Left forelimb (tissue), 1 donor: Measurements from ENCODE around the gene FAM200C.
A peak's percentile ranks its signal among the peaks of the same experiment; 100 is the strongest.

ENCODE experiments used
- DNase-seq: peaks from one replicate; pipeline ENCODE4 v3.0.0-alpha.2; 2018; ENCODE audit warnings: low spot score

The FAM200C gene

DNA sequence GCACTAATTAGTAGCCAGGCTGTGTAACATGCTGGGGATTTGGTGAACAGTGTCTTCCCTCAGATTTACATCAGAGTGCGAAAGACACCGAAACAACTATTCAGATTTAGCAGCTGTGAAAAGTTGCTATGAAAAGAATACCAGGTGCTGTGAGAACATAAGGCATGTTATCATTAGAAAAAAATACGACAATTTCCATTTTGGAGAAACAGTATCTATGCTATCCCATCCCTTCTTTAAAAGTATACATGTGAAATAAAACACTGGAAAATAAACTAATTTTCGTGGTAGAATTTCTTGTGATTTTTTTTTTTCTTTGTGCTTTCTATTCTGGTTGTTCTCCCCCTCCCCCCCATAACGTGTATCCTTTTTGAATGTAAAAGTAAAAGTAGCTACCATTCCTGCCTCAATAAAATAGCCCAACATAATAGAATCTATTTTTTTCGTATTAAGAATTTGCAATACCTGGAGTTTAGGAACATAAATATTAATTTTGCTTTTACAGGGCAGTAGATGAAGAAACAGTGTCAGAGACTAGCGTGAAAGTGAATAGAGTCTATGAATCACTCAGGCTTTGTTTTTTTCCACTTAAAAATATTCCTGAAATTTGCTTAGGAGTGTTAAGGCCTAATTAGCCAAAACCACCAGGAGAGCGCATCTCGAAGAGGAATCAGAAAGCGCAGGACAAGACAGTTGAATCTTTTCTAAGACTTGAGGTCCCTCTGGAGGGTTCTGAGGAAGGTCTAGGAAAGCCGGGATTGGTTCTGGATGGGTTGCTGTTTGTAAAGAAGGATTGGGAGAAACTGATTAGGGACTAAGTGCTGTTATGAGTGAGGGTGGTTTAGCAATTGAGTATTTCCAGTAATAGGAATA, 19.8 kb upstream of the FAM200C start:
- no peak for DNase-seq

DNA sequence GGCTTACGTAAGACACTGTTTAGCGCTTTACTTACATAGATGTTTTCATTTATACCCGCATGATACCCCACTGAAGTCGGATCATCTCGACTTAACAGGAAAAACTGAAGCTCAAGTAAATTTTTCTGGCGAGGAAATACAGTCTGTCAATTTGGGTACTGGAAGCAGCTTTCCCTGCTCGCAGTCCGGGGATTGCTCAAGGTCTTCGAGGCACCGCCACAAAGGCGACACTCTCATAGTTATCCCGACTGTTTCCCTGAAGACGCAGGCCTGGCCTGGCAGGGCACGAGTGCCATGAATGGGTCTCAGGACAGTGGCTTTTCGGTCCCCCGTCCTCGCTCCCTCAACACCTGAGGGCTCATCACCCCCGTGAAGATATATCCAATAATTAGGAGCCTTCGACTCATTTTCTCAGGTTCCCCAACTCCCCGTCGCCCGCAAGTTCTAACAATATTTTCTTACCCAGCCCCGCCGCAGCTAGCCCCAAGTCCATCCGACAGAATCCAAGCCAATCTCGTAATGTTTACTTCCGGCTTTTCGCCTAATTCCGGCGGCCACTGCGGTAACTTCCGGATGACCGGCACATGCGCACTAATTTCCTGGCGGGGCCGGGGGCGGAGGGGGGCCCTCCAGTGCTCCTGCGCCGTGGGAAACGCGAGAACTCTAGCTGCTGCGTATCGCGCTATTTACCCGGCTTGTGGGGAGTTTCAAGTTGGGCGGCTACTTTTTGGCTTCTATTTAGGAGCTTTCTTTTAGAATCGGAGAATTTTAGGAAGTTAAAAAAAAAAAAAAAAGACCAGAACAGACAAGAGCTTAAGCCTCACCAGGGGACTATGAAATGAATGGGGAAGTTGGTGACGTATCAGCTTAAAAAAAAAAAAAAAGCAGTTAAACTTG, 19.0 kb upstream of the FAM200C start, which contains the start of gene SLU7:
TSS of gene SLU7 (minus strand) at position 521 of the 897 bp plus-strand sequence. CDS start 3,787 bp downstream, outside the sequence.
- peak; percentile 98 for DNase-seq

DNA sequence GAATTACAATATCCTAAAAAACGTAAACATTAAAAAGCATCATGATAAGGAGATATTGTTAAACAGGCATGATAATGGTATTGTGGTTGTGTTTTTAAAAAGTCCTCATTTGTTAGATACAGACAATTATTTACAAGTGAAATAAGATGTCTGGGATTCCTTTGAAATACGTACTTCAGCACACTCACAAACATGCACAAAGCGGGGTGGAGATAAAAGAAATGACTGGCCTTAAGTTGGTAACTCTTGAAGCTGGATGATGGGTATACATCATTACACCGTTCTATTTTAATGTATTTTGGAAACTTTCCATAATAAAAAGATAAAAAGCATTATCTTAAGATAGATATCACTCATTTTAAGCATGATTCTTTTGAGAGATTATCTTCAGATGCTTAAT, 1.0 kb downstream of the FAM200C start:
- no peak for DNase-seq

DNA sequence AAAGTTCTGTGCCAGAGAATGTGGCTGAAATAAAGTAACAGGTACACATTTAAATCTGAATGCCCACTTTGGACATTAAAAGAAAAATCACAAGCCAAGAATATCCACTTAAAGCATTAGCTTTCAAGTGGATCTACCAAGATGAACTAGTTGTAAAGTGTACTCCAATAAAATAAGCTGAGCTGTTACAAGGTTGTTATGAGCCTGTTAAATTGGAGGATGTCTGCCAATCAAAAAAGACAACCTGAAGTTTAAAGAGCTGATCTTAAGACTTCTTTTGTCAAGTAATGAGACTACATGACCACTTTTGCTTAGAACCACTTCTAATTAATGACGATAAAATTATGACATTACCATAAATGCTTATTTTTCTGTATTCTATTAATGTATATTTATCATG, 2.4 kb downstream of the FAM200C start:
- DNase-seq = no peak

DNA sequence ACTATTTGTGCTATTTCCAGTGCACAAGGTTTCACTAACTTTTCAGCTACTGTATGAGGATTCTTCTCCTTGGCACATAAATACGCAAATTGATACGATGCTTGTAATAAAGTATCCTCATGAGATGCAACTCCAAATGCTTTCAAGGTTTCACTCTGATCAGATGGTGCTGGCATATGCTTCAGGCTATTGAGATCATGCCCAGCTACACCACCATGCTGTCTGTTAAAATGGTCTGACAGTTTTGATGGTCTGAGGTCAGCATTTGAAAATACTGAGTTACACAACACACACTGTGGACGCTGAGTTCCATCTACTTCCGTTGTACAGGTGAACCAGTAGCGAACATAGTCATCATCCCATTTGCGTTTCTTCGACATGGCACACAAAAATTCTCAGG, 4.7 kb downstream of the FAM200C start:
- DNase-seq = no peak

DNA sequence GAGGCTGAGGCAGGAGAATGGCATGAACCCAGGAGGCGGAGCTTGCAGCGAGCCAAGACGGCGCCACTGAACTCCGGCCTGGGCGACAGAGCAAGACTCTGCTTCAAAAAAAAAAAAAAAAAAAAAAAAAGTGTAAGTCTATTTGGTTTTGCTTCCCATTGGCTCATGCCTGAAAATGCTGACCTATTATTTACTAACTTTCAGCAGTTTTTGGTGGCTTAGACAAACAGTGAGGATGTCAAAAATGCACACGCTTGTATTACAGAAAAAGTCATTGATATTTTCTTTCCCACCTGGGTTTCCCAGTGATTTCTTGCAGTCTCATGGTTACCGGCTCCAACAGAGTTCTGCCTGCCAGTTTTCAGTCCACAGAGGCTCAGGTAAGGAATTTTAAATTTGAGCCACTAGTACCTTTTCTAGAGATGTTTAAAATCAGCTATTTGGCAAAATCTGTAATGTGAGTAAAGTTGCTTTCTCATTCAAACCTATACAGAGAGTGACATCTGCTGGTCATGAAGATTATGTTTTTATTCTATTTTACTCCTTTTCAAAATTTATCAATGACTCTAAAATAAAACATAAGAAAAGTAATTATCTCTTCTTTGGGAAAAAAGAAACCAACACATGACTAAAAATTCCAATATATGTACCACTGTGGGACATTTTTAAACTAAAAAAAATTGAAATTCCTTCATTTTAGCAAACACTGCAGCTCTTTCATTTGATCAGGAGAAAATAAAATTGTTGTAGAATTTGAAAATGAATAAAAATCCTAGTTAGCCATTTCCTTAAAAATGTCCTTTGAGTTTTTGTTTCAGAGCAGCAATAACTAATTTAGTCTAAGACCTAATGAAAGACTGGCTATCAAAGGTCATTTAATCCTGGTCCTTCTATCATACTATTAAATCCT, 8.8 kb downstream of the FAM200C start:
- DNase-seq = no peak

DNA sequence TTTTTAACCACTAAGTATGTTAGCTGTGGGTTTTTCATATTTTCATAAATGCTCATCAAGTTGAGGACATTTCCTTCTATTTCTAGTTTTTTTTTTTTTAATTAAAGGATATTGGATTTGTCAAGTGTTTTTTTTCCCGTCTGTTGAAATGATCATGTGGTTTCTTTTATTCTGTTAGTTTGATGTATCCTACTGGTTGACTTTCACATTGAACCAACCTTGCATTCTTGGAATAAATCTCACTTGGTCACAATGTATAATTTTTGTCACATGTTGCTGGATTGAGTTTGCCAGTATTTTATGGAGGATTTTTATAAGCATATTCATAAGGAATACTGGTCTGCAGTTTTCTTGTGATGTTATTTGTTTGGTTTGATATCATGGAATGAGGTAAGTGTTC, 12.4 kb downstream of the FAM200C start:
- DNase-seq = no peak

DNA sequence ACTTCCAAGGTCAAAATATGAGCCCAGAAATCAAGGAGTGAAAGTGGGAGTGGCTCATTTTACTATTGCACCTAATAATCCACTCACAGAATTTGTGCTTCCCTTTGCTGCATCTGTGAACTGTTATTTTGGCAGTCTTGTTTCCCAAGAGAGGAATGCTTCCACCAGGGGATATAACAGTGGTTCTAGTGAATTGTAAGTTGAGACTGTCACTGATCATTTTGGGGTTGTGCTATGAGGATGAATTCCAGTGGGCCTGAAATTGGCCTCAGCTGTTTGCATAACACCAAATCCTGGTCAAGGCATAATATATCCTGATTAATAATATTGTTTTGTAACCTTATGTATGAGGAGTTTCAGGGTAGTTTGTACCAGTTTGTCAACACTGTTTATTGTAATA, 14.4 kb downstream of the FAM200C start:
- DNase-seq = no peak

DNA sequence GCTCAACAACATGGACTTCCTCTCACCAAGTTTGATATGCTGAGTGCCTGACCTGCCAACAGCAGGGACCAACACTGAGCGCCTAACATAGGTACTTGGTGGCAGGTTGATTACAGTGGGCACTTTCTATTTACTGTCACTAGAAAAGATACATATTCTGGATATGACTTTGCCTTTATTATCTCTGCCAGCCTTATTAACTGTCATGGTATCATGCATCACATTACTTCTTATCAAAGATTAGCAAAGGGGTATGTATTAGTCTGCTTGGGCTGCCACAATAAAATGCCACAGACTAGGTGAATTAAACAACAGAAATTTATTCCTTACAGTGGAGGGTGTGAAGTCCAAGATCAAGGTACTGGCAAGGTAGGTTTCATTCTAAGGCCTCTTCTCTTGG, 15.2 kb downstream of the FAM200C start:
- DNase-seq = no peak

DNA sequence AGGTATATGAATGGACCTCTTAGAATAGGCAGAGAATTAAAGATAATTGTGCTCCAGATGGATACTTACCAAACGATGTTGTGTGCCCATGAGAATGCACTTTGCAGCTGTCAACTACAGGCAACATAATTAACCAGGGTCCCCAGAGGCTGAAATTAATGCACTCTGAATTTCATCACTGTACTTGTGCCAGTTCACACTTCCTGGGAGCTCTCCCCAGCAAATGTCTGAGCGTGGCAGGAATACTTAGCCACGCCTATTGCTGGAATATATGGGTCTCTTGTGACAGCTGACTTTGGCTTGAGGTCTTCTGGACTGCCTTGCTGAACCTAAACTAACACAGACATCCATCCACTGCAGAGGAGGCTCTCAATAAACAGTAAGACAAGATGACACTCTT, 17.5 kb downstream of the FAM200C start:
- DNase-seq = no peak

DNA sequence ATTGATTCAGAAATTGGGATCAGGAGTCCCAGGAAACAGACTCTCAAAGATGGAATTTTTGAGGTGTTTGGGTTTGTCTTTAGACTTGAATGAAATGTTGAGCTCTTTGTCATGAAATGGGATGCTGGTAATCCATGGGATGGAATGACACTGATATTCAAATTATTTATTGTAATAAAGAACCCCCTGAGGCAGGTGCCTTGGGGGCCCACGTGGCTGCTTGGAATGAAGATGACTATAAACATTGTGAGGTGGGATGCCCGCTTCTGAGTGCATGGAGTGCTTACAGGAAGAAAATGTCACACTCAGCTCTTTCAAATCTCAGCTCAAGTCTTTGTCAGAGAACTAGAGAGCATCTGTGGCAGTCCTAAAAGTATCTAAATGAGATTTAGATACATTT, 19.8 kb downstream of the FAM200C start:
- no peak for DNase-seq

DNA sequence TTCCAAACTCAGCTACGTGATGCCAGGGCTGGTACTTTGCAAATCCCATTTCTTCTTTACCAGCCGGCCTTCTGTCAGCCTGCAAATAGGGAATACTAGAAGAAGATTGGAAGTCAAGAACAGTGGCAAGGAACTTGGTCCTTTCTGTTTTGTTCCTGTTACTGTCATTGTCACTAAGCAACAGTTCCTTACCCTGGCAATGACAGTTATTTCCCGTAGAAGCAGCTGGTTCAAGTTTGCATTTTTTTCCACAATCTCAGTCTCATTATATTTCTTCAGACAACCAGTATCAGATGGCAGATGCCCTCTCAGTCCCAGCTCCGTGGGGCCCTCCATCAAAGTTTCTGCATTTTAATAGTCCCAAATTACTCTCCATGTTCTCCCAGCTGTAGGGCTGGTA, 20.3 kb downstream of the FAM200C start:
- DNase-seq = no peak

DNA sequence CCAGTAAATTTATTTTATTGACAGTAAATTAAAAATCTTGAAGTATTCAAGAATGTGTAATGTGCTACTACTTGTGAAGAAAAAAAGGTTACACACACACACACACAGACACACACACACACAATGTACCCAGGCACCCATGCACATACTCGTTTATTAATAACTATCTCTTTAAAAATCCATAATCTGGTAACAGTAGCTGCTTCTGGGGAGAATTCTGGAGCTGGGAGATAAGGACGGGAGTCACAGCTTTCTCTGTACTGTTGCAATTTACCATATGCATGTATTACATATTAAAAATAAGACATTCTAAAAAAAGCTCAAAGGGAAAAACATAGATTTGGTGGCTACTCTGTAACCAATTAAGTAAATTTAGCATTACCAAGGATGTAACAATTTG, 21.5 kb downstream of the FAM200C start:
- DNase-seq = no peak

DNA sequence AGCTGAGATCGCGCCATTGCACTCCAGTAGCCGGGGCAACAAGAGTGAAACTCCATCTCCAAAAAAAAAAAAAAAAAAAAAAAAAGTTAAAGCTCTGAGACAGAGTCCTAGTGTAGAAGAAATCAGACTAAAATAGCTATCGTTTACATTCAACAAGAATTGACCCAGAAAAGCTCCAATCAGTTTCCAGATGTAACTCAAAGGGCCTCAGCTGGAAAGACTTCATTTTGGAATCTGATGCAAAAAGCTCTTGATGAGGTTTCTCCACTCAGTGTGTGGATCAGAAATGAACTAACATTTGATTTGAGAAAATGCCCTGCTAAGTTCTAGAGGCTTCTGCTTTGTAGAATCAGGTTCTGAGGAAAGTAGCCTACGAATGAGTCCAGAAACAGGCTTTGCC, 22.2 kb downstream of the FAM200C start:
- DNase-seq = no peak

DNA sequence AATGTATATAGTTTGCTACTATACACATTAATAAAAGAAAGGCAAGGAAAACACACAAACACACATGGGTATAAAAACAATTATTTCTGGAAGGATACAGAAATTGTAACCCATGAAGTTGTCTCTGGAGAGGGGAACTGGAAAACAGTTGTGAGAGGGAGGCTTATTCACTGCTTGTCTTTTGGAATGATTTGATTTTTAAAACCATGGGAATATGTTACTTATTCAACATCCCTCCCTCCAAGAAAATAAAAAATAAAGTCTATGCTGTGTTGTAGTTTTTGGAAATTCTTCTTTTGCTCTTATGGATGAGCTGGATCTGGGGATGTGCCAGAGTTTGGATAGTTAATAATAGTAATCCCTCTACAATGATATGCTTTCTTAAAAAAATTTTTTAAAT, 23.4 kb downstream of the FAM200C start:
- no peak for DNase-seq

DNA sequence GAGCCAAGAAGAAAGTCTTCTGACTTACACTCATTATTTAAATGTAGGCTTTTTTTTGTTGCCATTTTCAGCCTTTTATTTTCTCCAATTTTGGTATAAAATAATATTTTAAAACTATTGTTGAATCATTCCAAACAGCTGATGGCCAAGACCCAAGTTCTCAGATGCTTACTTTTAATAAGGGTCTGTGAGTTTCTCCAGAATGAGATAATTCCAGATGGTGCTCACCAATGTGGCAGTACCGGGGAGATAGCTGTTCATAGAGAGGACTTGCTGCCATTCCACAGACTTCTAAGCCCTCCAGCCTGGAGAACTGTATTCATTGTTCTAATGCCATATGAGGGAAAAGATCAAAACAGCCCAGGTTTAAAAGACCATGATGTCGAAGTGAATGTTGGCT, 24.2 kb downstream of the FAM200C start:
- no peak for DNase-seq

DNA sequence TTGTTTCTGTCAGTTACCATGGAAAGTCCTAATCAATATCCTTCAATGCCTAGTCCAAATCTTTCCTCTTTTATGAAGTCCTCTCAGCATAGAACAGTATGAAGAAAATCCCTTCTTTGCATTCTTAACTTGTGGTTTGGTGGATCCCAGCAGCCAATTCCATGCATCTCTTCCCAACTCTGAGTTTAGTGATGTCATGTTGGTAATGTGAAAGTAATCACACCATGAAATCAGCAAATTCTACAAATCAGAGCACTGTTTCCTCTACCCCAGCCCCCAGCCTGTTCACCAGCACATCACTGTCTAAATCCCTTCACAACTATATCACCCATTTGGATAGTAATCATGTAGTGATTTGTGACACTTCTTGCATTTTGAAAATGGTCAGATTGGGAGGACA, 24.7 kb downstream of the FAM200C start:
- no peak for DNase-seq

DNA sequence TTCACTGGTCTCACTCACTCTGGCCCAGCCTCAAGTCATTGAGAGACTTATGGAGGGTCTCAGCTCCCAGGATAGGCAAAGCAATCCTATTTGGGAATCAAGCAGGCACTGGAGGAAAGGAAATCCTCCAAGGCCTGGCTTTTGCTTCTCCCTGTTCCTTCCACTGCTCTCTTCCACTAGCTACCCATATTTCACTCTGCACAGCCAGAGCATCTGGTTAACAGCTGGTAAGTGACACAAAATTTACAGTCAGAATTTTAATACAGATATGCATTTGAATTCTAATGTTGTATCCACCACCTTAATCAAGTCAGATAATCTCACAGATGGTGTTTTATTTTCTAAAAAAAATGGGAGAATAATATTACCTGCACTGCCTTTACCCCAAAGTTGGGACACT, 28.6 kb downstream of the FAM200C start:
- DNase-seq = no peak

DNA sequence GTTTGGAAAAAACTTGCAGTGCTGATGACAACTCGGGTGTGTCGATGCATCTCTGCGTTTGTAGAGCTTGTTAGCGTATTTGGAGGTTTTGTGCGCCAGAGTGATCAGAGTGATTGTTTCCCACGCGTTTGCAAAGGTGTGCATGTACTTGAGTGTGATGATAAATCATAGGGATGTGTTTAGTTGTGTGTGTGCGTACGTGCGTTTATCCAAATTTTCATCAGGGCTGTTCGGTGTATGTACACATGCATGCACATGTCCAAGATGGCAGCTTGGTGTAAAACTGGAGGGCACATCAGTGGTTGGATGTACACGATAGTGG, 29.2 kb downstream of the FAM200C start:
- DNase-seq = no peak

DNA sequence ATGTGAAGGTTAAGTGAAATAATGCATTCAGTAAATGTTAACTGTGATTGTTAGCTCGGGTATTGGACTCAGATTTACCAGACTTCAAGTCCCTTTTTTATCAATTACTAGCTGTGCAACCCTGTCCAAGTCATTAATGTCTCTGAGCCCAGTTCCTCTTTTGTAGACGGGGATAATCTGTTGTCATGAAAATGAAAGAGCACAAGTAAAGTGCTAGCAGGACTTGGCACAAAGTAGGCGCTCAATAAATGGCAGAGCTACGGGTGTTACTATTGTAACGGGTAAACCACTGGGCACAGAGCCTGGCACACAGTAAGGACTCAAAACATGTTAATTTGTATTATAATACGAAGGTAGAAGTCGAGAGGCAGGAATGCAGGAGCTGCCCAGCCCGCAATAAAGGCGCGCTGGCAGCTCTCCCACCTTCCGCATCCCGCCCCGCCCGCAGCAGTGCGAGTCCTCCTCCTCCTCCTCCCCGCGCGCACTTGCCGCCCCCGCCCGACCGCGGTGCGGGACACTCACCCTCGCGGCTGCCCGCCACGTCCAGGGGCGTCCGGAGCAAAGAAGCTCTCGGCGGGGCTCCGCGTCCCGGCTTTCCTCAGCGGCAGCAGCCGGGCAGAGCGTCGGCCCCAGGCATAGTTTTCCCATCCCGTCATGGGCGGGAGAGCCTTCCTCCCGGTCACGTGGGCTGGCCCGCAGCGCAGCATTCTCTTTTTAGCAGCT, 29.7 kb downstream of the FAM200C start, which contains the start of gene C1QTNF2:
TSS of gene C1QTNF2 (minus strand) at position 637 of the 723 bp plus-strand sequence. CDS start 15,615 bp downstream, outside the sequence.
- DNase-seq = peak; percentile 87

DNA sequence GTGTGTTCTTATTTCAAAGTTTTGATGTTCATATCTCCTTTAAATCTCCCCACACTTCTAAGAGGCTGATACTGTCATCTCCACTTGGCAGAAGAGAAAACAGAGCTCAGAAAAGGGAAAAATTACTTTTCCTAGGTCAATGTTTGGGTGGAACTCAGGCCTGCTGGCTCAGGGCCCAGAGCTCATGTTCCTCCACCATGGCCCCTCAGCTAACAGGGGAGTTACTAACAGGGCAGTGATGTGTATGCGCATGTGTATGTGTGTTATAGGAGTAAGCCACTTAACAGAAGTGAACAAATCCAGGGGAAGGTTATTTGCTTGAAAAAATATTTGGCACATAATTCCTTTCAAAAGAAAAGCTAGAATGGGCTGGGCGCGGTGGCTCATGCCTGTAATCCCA, 32.0 kb downstream of the FAM200C start:
- no peak for DNase-seq
